Activated T-cell treated with anti-CD3 and anti-CD28 coated beads for 48 hours (primary cell): ENCODE data around the gene TOR1AIP2.

ENCODE experiments used
- DNase-seq: peaks from one replicate; pipeline ENCODE4 v3.0.0-alpha.2; 2020; ENCODE audit warnings: low read depth

The TOR1AIP2 gene

DNA sequence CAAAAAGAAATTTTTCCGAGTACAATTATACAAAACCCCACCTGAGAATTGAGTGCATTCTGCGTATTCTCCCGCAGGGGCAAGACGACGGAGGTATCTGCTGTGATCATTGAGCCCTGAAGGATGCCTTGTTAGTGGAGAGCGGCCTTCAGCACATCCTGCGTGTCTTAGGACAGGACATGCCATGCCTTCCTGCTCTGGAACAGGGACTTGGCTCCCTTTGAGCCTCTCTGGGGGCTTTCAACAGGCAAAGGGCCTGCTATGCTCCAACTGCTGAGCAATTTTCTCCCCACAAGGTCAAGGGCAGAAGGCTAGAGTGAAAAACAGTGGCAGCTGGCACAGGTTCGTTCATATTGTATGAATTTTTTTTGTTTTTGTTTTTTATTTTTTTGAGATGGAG is 52.4 kb downstream of the TOR1AIP2 start:
- no peak for DNase-seq

GRCh38 chr1:179824265-179824664 is 53.3 kb downstream of the TOR1AIP2 start:
- no peak for DNase-seq

DNA sequence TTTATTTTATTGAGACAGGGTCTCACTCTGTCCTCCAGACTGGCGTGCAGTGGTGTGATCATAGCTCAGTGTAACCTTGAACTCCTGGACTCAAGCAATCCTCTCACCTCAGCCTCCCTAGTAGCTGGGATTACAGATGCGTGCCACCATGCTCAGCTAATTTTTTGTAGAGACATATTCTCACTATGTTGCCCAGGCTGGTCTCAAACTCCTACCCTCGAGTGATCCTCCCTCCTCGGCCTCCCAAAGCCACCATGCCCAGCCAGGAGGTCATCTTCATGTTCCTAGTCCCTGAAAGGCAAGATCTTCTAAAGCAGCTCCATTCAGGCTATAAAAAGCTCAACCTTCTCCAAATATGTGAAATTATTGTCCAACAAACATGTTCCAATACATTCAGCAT is 53.9 kb downstream of the TOR1AIP2 start:
- no peak for DNase-seq

GRCh38 chr1:179822065-179822464 is 55.5 kb downstream of the TOR1AIP2 start:
- no peak for DNase-seq

GRCh38 chr1:179821524-179821923 is 56.1 kb downstream of the TOR1AIP2 start:
- DNase-seq = no peak

- no peak for DNase-seq
Measured at GRCh38 chr1:179820226-179820970, 57.2 kb downstream of the TOR1AIP2 start.

GRCh38 chr1:179818743-179819173 is 58.8 kb downstream of the TOR1AIP2 start:
- no peak for DNase-seq

DNA sequence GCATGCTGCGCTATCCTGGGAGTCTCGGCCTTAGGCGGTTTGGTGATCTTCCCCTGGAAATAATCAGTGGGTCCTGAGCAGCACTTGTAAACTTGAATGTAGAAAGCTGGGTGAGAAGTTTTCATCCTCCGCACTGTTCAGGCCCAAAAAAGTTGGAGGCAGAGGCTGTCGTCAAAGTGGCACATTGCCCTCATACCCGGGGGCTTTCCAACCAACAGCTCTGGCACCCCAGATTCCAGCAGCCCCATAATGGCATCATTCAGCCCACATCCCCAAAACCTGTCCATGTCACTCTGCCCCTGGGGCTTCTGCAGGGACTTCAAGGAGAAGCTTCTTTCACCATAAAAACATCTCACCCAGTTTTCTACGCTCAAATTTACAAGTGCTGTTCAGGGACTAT is 59.3 kb downstream of the TOR1AIP2 start:
- no peak for DNase-seq

DNA sequence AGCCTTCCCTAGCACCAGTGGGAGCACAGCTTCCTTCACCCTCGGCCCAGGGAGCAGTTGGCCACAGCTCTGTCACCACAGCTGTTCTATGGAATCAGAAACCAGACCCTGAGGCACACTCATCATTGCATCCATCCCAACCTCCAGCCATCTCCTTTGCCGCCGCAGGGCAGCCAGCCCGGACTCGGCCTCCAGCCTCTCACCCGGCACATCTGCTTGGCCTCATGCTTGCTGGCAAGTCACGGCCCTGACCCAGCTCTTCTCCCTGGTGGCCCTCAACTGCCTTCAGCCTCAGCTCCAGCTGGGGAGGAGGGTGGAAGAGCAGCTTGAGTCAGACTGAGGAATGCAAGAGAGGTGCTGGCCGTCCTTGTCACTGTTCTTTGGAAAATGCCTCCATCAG is 59.8 kb downstream of the TOR1AIP2 start:
- DNase-seq = no peak

DNA sequence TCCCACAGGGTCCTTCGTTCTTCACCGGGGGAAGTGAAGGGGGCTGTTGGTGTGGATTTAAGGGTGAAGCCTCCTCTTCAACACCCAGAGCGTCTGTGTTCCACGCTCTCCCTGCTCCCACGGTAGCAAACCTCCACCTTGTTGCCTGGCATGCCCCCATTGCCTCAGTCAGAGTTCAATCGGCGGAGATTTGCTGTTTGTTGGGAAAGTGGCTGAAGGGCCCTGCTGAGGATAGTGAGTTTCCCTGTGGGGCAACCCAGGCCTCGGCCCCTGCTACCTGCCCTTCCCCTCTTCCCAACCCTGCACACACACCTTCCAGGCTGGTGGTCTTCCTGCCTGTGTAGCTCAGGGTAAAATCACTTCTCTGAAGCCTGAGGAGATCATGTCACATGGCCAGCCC is 60.5 kb downstream of the TOR1AIP2 start:
- DNase-seq = no peak

GRCh38 chr1:179816196-179816960 is 61.2 kb downstream of the TOR1AIP2 start:
- no peak for DNase-seq

- DNase-seq = no peak
Measured at GRCh38 chr1:179815641-179816040, 62.0 kb downstream of the TOR1AIP2 start.

GRCh38 chr1:179814546-179814838 is 63.1 kb downstream of the TOR1AIP2 start:
- DNase-seq = no peak

DNA sequence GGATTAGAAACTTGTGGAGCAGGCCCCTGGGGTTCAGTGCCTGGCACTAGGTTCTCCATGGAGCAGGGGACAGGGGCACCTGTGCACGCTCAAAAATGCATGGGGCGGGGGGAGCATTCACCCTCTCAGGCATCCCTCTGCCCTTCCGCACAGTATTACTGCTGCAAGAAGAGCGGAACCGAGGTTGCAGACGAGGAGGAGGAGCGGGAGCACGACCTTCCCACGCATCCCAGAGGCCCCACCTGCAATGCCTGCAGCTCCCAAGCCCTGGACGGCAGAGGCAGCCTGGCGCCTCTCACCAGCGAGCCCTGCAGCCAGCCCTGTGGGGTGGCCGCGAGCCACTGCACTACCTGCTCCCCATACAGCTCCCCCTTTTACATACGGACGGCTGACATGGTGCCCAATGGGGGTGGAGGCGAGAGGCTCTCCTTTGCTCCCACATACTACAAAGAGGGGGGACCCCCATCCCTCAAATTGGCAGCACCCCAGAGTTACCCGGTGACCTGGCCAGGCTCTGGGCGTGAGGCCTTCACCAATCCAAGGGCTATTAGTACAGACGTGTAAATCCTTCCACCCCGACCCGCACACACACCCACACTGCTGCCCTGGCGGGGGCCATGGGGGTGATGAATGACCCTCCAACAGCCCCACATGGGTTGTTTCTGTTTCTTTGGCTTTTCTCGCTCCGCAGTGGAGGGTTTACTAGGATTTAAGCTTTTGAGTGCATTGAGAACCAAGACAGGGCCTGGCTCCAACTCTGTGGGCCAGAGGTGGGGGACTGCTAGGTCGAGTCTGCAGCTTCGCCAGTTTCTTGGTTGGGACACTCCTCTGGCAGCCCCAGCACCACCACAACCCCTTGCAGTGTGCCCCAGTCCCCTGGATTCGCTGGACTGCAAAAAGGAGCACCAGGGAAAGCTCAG is 63.7 kb downstream of the TOR1AIP2 start:
- DNase-seq = no peak

DNA sequence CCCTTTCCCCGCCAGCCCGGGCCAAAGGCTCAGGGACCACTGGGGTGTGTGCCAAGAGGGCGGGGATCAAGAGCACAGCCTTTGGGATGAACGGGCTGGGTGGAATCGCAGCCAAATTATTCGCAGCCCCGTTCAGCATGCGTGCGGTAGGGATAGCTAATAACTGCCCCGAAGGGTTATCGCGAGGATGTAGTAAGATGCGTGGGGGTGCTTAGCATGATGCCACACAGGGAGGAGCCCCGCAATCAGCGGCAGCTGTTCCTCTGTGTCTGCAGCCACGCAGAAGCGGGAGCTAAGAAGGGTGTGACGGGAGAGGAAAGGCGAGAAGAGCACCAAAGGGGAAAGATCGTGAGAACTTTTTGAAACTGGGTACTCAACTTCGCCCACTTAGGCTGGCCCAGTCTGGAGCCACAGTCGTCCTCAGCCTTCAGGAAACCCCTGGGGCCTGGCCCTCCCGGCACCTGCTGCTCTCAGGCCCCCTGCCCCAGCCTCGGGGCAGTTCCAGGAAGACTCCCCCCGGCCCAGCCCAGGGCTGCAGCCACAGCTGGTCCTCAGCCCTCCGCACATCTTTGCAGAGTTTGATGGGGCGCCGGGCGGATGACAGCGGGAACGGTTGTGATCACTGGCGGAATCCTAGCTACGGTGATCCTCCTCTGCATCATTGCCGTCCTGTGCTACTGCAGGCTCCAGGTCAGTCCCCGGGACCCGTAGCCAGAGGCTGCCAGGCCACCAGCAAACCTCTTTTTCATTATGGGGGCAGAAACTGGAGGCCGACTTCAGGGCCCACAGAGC is 64.9 kb downstream of the TOR1AIP2 start:
- no peak for DNase-seq

GRCh38 chr1:179810367-179810715 is 67.3 kb downstream of the TOR1AIP2 start:
- DNase-seq = no peak

- peak; percentile 53 for DNase-seq
Measured at GRCh38 chr1:179809506-179810366, 67.9 kb downstream of the TOR1AIP2 start.

- DNase-seq = no peak
Measured at GRCh38 chr1:179808503-179808902, 69.1 kb downstream of the TOR1AIP2 start.

DNA sequence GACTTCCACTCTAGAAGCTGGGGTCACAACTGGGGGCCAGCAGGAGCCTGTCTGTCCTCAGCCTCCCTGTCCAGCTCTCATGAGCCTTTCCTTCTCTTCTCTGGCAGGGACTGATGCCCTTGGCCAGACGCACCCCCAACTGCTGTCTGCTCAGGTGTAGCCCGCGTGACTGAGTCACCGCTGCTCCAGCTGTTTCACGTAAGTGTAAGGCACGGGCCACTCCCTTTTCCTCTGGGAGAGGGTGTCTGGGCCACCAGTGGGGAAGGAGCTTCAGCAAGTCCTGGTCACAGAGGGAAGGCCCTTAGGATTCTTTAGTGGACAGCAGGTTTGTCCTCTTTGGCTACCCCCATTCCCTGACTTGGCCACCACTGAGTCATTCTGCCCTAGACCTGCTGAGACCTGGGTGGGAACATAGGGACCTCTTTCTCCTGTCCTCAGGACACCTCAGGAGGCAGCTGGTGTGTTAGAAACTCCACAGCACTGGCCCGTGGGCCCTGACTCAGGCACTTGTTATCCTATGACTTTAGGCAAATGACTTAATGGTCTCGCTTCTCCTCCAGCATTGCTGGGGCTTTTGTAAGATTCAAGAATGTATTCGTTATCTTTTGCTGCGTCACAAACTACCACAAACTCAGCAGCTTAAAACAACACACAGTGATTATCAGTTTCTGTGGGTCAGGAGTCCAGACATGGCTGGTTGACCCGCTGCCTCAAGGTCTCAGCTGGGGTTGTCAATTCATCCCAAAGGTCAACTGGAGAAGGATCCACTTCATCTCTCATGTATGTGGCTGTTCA is 69.7 kb downstream of the TOR1AIP2 start:
- DNase-seq = no peak

DNA sequence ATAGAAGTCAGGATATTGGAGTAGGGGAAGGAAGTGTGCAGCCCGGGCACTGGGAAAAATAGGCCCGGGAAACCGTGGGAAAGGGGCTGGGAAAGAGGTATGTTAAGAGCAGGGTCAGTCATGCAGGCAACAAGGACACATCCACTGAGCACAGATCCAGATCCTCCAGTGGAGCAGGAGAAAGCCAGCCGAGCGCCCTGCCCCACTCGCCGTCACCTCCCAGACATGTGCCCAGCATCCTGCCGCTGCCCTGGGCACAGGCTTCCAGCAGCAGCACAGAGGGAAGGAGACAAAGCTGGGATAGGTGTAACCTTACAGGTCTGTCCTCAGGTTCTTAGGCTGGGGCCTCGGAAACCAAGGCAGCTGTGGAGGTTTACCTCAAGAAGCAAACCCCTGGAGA is 70.3 kb downstream of the TOR1AIP2 start:
- no peak for DNase-seq
